HEK293 (cell line): ENCODE results near the gene MAP3K14.
A peak's percentile ranks its signal among the peaks of the same experiment; 100 is the strongest.

Source experiments
- CTCF ChIA-PET: fragments of 350-600 bp; formaldehyde crosslinking; extraction: SDS; loops from one replicate; lab custom pipeline; 2021; ENCODE audit warnings: antibody characterized with exemption; lab: Yijun Ruan, JAX
- POLR2A ChIA-PET: fragments of 300-600 bp; formaldehyde crosslinking; extraction: SDS; loops from one replicate; lab custom pipeline; 2020; ENCODE audit warnings: antibody characterized with exemption, inconsistent platforms; lab: Yijun Ruan, JAX
- H3K27ac ChIP-seq: fragments of 200-500 bp; sonication (Bioruptor generic); 2 replicates; pipeline ENCODE4 v1.5.1; 2014; ENCODE audit warnings: low read depth, low read length, control low read depth, inconsistent platforms; ENCODE audit errors: extremely low read depth
- H3K36me3 ChIP-seq, 2 experiments: fragments of 200-500 bp in 1 of 2; sonication (Bioruptor generic) in 1 of 2; 1 replicate in 1 of 2; 2 replicates in 1 of 2; pipeline ENCODE4 v1.5.1; 2014 to 2017; ENCODE audit warnings: inconsistent platforms in 2 of 2, low read length in 2 of 2; ENCODE audit not compliant: control insufficient read depth in 2 of 2, insufficient read depth in 1 of 2
- H3K4me1 ChIP-seq: fragments of 200-500 bp; sonication (Bioruptor generic); 2 replicates; pipeline ENCODE4 v1.5.1; 2014; ENCODE audit warnings: mild to moderate bottlenecking, low read length, inconsistent platforms; ENCODE audit not compliant: control insufficient read depth, insufficient read depth
- H3K4me3 ChIP-seq: 2 replicates; pipeline ENCODE4 v1.5.1; 2011; ENCODE audit warnings: low read depth, mild to moderate bottlenecking, control low read depth, low read length, moderate library complexity
- H3K9me3 ChIP-seq: fragments of 200-500 bp; sonication (Bioruptor generic); 2 replicates; pipeline ENCODE4 v1.5.1; 2014; ENCODE audit warnings: low read depth, low read length, inconsistent platforms; ENCODE audit not compliant: control insufficient read depth, insufficient read depth
- GLIS1 ChIP-seq: fragments of 450-650 bp; formaldehyde crosslinking; IDR thresholded peaks from 2 replicates; pipeline ENCODE4 v1.5.1; 2016; ENCODE audit warnings: missing biosample characterization, missing genetic modification characterization
- GLIS2 ChIP-seq: fragments of 450-650 bp; formaldehyde crosslinking; IDR thresholded peaks from 2 replicates; pipeline ENCODE4 v1.5.1; 2016; ENCODE audit warnings: missing biosample characterization, missing genetic modification characterization
- HIC1 ChIP-seq: fragments of 450-650 bp; formaldehyde crosslinking; IDR thresholded peaks from 2 replicates; pipeline ENCODE4 v1.5.1; 2016; ENCODE audit warnings: missing biosample characterization, missing genetic modification characterization
- IKZF3 ChIP-seq: fragments of 450-650 bp; IDR thresholded peaks from 2 replicates; pipeline ENCODE4 v1.5.0; 2018; ENCODE audit warnings: missing biosample characterization, mild to moderate bottlenecking, missing genetic modification characterization, moderate library complexity
- INSM2 ChIP-seq: fragments of 450-650 bp; formaldehyde crosslinking; IDR thresholded peaks from 2 replicates; pipeline ENCODE4 v1.5.1; 2016; ENCODE audit warnings: missing biosample characterization, missing genetic modification characterization
- KLF16 ChIP-seq: fragments of 450-650 bp; formaldehyde crosslinking; IDR thresholded peaks from 2 replicates; pipeline ENCODE4 v1.5.1; 2017; ENCODE audit warnings: missing biosample characterization, missing genetic modification characterization
- KLF9 ChIP-seq: fragments of 450-650 bp; formaldehyde crosslinking; IDR thresholded peaks from 2 replicates; pipeline ENCODE4 v1.5.1; 2016; ENCODE audit warnings: missing biosample characterization, missing genetic modification characterization, low read depth
- OSR2 ChIP-seq: fragments of 450-650 bp; formaldehyde crosslinking; IDR thresholded peaks from 2 replicates; pipeline ENCODE4 v1.5.1; 2016; ENCODE audit warnings: missing biosample characterization, missing genetic modification characterization
- PATZ1 ChIP-seq: fragments of 450-650 bp; formaldehyde crosslinking; IDR thresholded peaks from 2 replicates; pipeline ENCODE4 v1.5.1; 2016; ENCODE audit warnings: missing biosample characterization, missing genetic modification characterization
- PRDM10 ChIP-seq: fragments of 450-650 bp; formaldehyde crosslinking; IDR thresholded peaks from 2 replicates; pipeline ENCODE4 v1.5.1; 2016; ENCODE audit warnings: missing biosample characterization, missing genetic modification characterization
- SP2 ChIP-seq: fragments of 450-650 bp; formaldehyde crosslinking; IDR thresholded peaks from 2 replicates; pipeline ENCODE4 v1.5.1; 2016; ENCODE audit warnings: missing biosample characterization, missing genetic modification characterization
- SP3 ChIP-seq: fragments of 450-650 bp; formaldehyde crosslinking; IDR thresholded peaks from 2 replicates; pipeline ENCODE4 v1.5.1; 2016; ENCODE audit warnings: missing biosample characterization, missing genetic modification characterization
- SP7 ChIP-seq: fragments of 450-650 bp; formaldehyde crosslinking; IDR thresholded peaks from 2 replicates; pipeline ENCODE4 v1.5.1; 2016; ENCODE audit warnings: missing biosample characterization, missing genetic modification characterization
- ZBTB17 ChIP-seq: fragments of 450-650 bp; formaldehyde crosslinking; IDR thresholded peaks from 2 replicates; pipeline ENCODE4 v1.5.1; 2016; ENCODE audit warnings: missing biosample characterization, missing genetic modification characterization
- ZBTB48 ChIP-seq: fragments of 450-650 bp; formaldehyde crosslinking; IDR thresholded peaks from 2 replicates; pipeline ENCODE4 v1.5.1; 2016; ENCODE audit warnings: missing biosample characterization, missing genetic modification characterization
- ZBTB6 ChIP-seq: fragments of 450-650 bp; formaldehyde crosslinking; IDR thresholded peaks from 2 replicates; pipeline ENCODE4 v1.5.1; 2017; ENCODE audit warnings: missing biosample characterization, missing genetic modification characterization
- ZEB2 ChIP-seq: fragments of 450-650 bp; formaldehyde crosslinking; IDR thresholded peaks from 2 replicates; pipeline ENCODE4 v1.5.1; 2016; ENCODE audit warnings: missing biosample characterization, missing genetic modification characterization
- ZFP69B ChIP-seq: fragments of 450-650 bp; formaldehyde crosslinking; IDR thresholded peaks from 2 replicates; pipeline ENCODE4 v1.5.1; 2016; ENCODE audit warnings: missing biosample characterization, missing genetic modification characterization
- ZIC2 ChIP-seq: fragments of 450-650 bp; formaldehyde crosslinking; IDR thresholded peaks from 2 replicates; pipeline ENCODE4 v1.5.1; 2016; ENCODE audit warnings: missing biosample characterization, missing genetic modification characterization
- ZNF335 ChIP-seq: fragments of 450-650 bp; formaldehyde crosslinking; conservative IDR thresholded peaks from 2 replicates; pipeline ENCODE4 v1.5.1; 2016; ENCODE audit warnings: missing biosample characterization, missing genetic modification characterization
- ZNF362 ChIP-seq: fragments of 450-650 bp; formaldehyde crosslinking; IDR thresholded peaks from 2 replicates; pipeline ENCODE4 v1.5.1; 2016; ENCODE audit warnings: missing biosample characterization, missing genetic modification characterization
- ZNF404 ChIP-seq: fragments of 450-650 bp; formaldehyde crosslinking; IDR thresholded peaks from 2 replicates; pipeline ENCODE4 v1.5.1; 2017; ENCODE audit warnings: missing biosample characterization, missing genetic modification characterization
- ZNF423 ChIP-seq: fragments of 450-650 bp; formaldehyde crosslinking; IDR thresholded peaks from 2 replicates; pipeline ENCODE4 v1.5.1; 2016; ENCODE audit warnings: missing biosample characterization, missing genetic modification characterization
- ZNF521 ChIP-seq: fragments of 450-650 bp; formaldehyde crosslinking; IDR thresholded peaks from 2 replicates; pipeline ENCODE4 v1.5.1; 2017; ENCODE audit warnings: missing biosample characterization, mild to moderate bottlenecking, missing genetic modification characterization
- ZNF558 ChIP-seq: fragments of 450-650 bp; formaldehyde crosslinking; IDR thresholded peaks from 2 replicates; pipeline ENCODE4 v1.5.1; 2016; ENCODE audit warnings: missing biosample characterization, missing genetic modification characterization
- ZNF600 ChIP-seq: fragments of 450-650 bp; formaldehyde crosslinking; IDR thresholded peaks from 2 replicates; pipeline ENCODE4 v1.5.1; 2016; ENCODE audit warnings: missing biosample characterization, missing genetic modification characterization

Gene MAP3K14

GRCh38 chr17:45341533-45342158 is 24.8 kb upstream of the MAP3K14 start:
- H3K4me3 ChIP-seq = no peak overlapping the region
- H3K27ac ChIP-seq = peak overlapping the region; percentile 53; the same call in 1 of the 2 replicates
- no peaks in the 10 kb centered on the region for H3K36me3 ChIP-seq
- ChIA-PET POLR2A (interaction anchor here (0.7 to 4.8 kb wide), 8 partner anchors 11 to 46 kb away, joined by 3 to 16 read pairs (median 4); partner anchors contain the start of gene MAP3K14), CTCF (interaction anchor here (0.6 to 1.7 kb wide), 6 partner anchors 42 to 144 kb away, joined by 3 to 7 read pairs (median 4); no protein-coding TSS in a partner anchor)
- H3K4me1 ChIP-seq = peaks cover 26% of the 10 kb centered on the region
- no peaks in the 10 kb centered on the region for H3K9me3 ChIP-seq
- TF ChIP-seq ZBTB48 (tag by site-specific recombination) (no peak), ZIC2 (tag by site-specific recombination) (peak; percentile 88), GLIS1 (tag by site-specific recombination) (peak; percentile 79), ZNF423 (tag by site-specific recombination) (0 out of 2 replicates have a peak, but pooled peaks have one; percentile 25), ZNF521 (tag by site-specific recombination) (no peak), ZNF362 (tag by site-specific recombination) (no peak), ZEB2 (tag by site-specific recombination) (0 out of 2 replicates have a peak, but pooled peaks have one; percentile 35), KLF16 (tag by site-specific recombination) (peak; percentile 31; the same call in 1 of the 2 replicates), ZNF335 (tag by site-specific recombination) (peak; percentile 90), ZBTB17 (tag by site-specific recombination) (peak; percentile 88), SP7 (tag by site-specific recombination) (peak; percentile 34; the same call in 1 of the 2 replicates), GLIS2 (peak; percentile 84), KLF9 (tag by site-specific recombination) (peak; percentile 91), IKZF3 (tag by site-specific recombination) (peak; percentile 27; the same call in 1 of the 2 replicates), ZNF404 (tag by site-specific recombination) (no peak), OSR2 (peak; percentile 58; the same call in 1 of the 2 replicates), ZBTB6 (0 out of 2 replicates have a peak, but pooled peaks have one; percentile 36), SP2 (tag by site-specific recombination) (peak; percentile 88), INSM2 (tag by site-specific recombination) (no peak), PRDM10 (peak; percentile 83), ZFP69B (tag by site-specific recombination) (0 out of 2 replicates have a peak, but pooled peaks have one; percentile 17), SP3 (tag by site-specific recombination) (peak; percentile 79), PATZ1 (peak; percentile 84), HIC1 (tag by site-specific recombination) (no peak), ZNF558 (tag by site-specific recombination) (no peak), ZNF600 (tag by site-specific recombination) (peak; percentile 35; the same call in 1 of the 2 replicates)
